Stimulated activated CD8-positive, alpha-beta memory T cell treated with anti-CD3 and anti-CD28 coated beads, Interleukin-7, amount 100 ng/mL, for 4 hours (primary cell): ENCODE data around the gene KIF26A.

Source experiments
- DNase-seq, 2 donors: peaks; one replicate each; pipeline ENCODE4 v3.0.0-alpha.2; 2020; ENCODE audit warnings: low read depth in 2 of 2

KIF26A gene

DNA sequence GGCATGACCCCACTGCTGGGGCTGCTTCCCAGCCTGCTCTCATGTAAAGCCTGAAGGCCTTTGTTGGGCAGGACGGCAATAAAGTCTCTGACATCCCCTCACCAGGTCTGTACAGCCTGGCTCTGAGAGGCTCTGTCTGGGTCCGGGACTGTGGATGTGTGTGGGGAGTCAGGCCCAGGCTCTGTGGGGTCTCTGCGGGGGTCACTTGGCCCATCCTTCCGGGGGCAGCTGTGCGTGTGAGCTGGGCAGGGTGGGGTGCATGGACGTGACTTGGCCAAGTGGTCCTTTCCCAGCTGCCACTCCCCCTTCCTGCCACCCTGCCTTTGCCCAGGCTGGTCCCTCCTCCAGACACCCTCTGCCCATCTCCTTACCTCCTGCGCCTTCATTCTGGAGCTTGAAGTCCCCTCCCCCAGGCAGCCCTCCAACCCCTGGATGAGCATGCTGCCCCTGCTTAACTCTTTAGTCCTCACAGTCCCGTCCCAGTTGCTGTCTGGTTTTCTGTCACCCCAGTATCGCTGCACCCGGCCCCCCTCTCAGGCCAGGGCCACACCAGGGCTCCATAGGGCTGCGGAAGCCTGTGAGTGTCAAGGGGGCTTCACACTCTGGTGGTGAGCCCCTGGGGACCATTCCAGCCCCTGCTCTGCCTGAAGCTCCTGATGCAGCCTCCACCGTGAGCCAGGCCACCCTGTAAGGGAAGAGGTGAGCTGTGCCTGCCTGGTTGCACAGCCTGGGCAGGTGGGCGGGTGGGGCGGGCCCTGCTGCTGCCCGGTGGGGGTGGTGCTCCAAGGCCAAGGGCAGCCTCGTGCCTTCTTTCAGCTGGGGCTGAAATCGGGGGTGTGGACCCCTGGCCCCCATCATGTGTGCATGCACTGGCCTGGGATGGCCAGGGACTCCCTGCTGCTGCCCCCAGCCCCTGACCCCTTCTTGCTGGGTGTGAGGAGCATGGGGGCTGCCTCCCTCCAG, 25.5 kb upstream of the KIF26A start:
- no peak for DNase-seq

DNA sequence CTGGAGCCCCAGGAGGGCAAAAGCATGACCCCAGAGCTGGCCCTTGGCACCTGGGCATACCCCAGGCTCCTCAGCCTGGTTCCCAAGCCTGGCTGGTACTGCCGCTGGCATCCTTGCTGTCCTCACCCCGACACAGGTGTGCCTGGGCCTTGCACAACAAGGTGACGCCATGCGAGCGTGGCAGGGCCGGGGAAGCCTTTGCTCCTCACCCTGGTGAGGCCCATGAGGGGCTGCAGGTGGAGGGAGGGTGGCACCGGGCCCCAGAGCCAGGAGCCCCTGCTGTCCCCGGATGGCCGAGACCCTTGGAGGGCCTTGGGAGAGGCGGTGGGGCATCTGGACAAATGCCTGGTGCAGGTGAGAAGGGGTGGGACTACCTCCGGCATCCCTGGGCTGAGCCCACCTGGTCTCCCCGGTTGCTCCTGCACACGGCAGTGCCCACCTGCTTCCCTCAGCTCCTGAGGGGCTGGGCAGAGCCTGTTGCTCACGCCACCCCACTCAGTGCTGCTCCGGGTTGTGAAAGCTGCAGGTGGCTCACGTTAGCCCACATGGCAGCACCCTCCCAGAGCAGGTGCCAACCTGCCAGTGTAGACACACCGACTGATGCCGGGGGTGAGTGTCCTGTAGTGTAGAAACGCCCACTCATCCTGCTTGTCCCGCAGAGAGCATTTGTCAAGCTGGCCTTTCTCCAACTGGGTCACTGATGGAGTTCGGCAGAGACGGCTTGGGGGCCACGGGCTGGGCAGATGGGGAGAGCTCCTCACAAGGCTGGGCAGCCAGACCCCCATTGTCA, 24.6 kb upstream of the KIF26A start:
- DNase-seq, result no peak

DNA sequence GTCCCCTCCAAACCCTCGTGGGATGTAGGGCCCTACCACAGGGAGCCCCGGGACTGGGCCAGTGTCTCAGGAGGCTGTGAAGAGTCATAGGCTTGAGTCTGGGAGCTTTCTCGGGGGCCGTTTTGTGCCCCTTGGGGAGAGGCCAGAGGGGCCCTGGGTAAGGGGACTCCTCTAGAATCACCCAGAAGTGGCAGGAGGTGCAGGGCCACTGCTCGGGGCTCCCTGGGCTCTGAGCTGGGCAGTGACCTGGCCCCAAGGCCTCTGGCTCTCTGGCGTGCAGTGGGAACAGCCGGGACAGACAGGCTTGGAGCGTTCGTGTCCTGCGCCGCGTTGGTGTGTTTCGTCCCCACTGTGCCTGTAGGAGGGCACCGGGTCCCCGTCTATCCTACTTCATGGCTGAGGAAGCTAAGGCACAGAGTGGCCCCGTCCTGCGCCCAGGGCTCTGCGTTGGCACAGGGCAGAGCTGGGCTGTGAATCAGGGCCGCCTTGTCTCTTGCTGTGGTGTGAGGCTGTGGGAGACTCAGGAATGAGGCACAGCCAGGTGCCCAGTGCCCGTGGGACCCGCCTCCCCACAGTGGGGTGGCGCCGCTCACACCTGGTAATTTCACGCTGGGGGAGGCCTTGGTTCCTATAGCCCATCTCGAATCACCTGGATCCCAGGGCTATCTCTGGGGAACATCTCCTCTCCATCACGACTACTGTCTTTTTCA, 23.8 kb upstream of the KIF26A start:
- DNase-seq, result no peak

DNA sequence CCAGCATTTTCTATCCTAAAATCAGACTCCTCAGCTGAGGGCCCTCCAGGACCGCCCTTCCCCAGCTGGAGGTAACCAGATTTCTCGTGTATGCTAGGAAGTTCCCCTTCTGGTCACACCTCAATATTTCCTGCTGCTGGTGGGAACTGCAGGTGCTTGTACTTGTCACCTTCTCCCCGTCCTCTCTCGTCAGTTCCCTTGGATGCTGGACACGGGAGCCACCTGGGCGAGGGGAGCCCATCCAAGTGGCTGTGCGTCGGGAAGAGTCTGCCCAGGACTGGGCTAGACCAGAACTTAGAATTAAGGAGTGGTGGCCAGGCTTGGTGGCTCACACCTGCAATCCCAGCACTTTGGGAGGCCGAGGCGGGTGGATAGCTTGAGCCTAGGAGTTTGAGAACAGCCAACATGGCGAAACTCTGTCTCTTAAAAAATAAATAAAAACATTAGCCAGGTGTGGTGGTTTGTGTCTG, 23.2 kb upstream of the KIF26A start:
- no peak for DNase-seq

DNA sequence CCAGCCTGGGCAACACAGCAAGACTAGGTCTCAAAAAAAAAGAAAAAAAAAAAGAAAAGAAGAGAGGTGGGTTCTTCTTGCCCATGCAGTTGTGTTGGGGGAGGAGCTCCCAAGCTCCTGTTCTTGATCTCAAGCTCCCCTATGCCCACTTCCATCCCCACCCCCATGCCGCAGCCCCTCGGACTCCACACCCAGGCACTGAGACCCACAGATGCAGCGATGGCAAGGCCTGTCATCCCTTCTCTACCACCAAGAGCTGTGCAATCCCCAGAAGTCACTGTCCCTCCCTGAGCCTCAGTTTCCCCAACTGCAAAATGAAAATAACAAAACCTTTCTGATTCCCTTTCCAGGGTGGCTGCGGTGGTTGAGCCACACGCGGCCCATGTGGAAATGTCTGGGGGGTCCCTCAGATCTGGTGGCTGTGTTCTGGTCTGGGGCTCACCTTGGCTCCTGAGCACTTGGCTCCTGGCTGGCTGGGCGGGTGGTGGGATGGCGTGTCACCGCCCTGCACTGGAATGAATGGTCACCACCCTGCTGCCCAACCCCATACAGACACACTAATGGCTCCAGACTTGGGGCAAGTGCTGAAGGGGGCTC, 22.6 kb upstream of the KIF26A start:
- no peak for DNase-seq

DNA sequence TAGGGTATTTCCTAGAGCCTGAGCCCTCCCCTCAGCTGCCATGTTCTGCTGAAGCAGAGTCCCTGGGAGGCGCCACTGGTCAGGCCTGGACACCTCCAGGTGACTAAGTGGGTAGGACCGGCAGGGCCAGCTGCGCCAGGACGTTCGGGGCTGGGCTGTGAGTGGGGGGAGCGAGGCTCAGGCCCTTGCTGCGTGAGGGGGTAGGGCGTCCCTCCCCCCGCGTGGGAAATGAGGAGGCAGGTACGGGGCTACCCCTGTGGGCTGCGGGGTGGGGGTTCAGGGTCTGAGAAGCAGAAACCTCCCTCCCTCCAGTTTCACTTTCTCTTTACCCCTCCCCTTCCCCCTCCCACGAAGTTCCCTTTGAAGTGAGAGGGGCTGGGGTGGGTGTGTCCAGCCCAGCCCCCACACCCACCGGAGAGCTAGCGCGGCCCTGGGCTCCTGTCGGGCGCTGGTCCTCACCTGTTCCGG, 22.1 kb upstream of the KIF26A start:
- no peak for DNase-seq

DNA sequence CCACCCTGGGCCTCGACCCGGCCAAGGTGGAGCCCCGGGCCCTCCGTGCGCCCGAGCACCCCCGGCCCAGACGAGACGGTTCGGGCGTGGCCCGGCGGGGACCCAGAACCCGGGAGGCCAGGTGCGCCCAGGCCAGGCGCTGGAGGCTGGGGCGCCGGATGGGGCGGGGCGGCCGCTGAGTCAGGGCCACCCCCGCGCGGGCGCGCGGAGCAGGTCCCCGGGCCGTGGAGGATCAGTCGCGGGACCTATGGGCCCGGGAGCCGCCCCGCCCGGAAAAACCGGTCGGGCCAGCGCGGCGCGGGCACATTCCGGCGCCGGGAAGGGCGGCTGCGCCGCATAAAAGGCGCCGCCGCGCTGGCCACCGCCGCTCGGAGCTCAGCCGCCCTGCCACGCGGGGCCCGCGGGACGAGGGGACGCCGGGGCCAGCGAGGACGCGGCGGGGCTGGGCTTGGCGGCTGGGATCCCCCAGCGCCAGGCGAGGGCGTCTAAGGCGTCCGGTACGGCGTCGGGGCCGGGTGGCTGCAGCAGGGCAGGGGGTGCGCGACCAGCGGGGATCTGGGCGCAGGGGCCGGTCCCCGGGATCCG, 21.5 kb upstream of the KIF26A start:
- no peak for DNase-seq

DNA sequence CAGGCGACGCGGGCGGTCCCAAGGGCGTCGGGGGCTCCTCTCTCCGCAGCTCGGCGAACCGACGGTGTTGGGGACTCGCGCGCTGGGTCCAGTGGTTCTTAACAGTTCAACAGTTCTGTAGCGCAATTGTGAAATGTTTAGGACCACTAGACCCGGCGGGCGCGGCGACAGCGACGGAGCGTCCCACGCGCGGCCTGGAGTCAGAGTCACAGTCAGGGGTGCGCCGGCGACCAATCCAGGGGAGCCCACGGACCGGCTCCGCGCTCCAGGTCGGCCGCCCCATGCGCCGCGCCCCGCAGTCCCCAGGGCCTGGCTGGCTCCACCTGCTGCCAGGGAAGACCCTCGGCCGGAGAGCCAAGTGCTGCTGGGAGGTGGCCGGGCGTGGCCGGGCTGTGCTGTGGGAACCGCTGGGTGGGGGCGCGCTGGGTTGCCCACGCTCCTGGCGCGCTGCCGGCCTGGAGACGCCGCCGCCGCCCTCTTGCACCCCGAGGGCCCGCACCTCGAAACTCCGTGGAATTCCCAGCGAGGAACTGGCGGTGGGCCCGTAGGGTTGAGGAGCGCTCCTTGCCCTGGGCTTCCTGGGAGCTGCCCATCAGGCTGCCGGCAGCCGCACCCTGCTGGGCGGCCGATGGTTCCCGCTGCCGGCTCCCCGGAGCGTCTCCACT, 20.9 kb upstream of the KIF26A start:
- no peak for DNase-seq

DNA sequence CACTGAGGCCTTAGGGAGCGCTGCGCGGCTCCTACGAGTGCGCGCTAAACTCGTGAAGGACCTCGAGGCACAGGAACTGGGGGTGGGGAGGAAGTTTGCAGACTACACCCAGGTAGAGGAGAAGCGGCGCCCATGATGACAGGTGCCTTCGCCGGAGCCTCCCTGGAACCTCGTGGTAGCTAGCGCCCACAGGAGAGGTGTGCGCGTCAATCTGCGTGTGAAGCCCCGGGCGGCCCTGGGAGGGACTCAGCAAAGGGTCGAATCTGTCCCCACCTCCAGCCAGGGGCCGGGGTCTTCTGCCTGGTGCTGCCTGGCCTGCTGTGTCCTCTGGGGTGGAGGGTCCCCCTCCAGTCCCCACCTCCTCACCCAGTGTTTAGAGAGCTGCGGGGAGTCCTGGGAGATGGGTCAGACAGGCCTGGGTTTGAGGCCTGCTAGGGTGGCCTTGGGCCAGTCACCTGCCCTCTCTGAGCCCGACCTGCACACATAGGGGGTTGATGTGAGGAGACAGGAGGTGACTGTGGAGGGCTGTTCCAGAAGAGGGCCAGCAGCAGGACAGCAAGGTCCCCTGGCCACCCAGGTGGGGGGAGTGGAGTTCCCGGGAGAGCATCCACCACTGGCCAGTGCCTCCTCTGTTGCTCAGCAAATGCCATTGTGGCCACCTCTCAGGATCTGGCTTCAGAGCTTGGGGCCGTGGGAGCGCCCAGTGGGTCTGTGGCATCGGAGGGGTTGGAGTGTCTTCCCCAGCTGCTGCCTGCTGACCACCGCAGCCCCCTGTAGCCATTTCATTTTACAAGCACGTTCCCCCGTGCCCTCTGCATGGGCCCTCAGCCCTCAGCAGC, 20.2 kb upstream of the KIF26A start:
- no peak for DNase-seq

DNA sequence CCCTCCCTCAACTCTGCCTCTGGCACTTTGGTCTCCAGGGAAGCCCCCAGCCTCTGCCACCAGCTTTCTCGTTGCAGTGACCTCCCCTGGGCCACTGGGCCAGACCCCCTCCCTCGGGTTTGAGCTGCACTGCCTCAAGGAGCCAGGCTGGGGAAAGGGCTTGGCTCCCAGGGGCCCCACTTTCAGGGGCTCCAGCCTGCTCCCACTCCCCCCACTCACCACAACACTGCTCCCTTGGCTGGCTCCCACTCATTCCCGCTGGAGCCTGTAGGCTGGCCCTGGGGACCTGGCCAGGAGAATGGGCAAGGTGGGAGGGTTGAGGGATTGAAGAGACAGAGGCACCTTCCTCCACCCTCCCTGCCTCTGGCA, 19.3 kb upstream of the KIF26A start:
- no peak for DNase-seq

DNA sequence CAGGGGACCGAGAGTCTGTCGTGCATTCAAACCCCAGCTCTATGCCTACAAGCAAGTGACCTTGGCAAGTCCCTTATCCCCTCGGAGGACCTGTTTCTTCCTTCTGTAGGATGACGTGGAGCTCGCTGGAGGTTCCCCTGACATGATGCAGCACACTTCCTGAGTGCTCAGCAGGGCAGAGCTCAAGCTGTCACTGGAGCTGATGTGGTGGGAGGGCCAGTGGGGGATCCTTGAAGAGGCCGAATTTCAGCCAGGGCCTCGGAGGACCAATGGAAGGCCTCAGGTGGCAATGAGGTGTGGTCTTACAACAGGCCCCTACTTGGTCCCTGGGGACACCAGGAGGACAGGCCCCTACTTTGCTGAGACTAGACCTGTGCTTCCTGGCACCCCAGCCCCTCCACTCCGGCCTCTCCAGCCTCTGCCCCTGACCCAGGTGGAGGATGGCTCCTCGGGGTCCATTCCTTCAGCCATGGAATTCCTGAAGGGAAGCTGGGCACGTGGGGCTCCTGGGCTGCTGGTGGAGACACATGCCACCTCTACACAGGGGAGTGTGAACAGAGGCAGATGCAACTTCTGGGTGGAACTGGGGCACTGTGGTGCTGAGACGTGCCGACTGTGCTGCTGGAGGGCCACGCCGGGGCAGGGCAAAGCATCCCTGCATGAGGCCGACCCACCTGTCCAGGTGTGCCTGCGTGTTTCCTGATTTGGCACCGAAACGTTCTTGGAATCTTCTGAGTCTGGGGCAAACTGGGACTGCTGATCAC, 18.7 kb upstream of the KIF26A start:
- no peak for DNase-seq

DNA sequence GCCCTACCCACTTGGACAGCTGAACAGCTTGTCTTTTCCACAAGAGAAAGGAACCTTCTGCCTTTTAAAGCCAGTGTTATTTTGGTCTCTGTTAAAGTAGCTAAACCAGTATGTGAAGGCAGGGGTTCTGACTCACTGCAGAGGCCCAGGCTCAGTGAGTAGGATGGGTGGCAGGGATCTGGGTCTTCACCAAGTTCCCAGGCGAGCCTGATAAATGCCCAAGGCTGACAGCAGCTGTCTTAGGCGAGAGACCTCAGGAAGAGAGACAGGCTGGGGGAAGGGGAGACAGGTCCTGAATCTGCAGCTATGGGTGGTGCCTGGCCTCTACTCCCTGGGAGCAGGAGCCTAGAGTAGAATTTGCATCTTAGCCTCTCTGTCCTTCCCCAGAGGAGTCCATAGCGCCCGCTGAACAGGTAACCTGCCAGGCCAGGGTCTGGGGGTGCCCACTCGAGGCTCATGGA, 18.1 kb upstream of the KIF26A start:
- DNase-seq, result no peak

DNA sequence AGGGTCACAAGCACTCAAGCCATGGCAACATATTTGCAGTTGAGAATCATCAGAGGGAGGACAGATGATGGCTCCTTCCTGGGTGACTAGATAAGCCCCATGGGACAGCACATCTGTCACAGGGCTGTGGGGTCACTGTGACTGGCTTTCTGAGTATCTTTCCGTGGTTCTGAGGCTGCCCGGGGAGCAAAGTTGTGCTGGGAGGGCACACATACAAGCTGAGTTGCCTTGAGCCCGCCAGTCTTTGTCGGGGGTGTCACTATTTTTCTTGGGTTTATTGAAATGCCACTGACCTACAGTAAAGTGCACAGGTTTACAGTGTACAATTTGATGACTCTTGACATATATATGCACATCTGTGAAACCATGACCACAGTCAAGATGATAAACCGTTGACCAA, 17.2 kb upstream of the KIF26A start:
- no peak for DNase-seq

DNA sequence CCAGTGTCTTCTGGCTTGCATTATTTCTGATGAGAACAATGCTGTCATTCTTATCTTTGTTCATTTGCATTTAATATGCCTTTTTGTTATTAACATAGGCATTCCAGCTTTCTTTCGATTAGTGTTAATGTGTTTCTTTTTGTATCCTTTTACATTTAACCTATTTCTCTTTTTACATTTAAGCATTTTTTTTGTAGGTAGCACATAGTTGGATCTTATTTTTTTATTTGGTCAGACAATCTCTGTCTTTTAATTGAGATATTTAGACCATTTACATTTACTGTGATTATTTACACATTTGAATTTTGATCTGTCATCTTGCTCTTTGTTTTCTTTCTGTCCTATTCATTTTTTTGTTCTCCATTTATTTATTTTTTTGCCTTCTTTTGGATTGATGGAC, 14.5 kb upstream of the KIF26A start:
- DNase-seq, result no peak

DNA sequence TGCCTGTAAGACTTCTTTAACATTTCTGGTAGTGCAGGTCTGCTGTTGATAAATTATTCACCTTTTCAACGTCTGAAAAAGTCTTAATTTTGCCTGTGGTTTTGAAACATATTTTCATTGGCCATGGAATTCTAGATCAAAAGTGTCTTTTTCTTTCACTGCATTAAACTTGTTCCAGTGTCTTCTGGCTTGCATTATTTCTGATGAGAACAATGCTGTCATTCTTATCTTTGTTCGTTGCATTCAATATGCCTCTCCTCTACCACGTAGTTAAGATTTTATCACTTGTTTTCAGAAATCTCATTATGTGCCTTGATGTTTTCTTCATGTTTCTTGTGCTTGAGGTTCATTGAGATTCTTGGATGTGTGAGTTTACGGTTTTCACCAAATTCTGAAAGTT, 13.4 kb upstream of the KIF26A start:
- no peak for DNase-seq

DNA sequence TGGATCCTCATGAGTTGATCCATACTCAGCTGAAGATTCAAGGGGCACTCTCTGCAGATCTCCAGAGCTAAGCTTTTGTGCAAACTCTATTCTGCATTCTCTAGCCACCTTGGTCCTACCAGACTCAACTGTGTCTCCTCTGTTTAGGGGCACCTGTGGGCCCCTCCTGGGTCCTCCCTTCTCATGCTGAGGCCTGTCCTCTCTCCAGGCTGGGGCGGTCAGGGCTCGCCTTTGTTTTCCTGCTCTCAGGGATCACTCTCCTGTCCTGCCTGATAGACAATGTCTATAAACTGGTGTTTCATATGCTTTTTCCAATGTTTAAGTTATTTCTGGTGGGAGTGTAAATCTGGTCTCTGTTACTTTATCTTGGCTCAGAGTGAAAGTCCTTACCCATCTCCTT, 11.6 kb upstream of the KIF26A start:
- no peak for DNase-seq

DNA sequence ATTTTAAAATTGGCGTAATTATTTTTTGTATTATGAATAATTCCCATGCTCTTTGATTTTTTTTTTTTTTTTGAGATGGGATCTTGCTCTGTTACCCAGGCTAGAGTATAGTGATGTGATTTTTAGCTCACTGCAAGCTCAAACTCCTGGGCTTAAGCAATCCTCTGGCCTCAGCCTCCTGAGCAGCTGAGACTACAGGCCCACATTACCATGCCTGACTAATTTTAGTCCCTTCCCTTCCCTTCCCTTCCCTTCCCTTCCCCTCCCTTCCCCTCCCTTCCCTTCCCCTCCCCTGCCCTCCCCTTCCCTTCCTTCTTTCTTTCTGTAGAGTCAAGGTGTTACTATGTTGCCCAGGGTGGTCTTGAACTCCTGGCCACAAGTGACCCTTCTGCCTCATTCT, 9.4 kb upstream of the KIF26A start:
- no peak for DNase-seq

DNA sequence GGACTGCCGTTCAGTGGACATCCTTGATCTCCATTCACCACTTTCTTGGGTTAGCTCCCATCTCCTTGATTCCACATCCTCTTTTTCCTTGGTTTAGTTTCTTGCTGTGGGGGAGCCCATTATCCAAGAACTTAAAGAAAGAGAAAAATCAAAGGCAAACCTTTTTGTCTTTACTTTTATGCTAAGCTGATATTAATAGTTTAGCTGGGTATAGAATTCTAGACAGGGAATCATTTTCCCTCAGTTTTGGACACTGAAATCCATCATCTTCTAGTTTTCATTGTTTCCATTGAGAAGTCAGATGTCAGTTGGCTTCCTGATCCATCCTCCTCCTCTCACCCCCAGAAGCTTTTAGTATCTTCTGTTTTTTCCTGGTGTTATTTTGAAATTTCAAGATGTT, 8.8 kb upstream of the KIF26A start:
- DNase-seq, result no peak
